Keratinocyte (primary cell): ENCODE results near the gene RAB3IL1. TPM values are rescaled to one million over a fixed set of nuclear protein-coding genes. Genes with fewer than 3 reads are reported as not detected.

Experiments used
- DNase-seq: peaks from one replicate; pipeline ENCODE4 v3.0.0-alpha.2; 2011; ENCODE audit warnings: low read depth, missing footprints, low spot score
- FAIRE-seq: peaks from 2 replicates; lab custom pipeline; 2011; peaks lifted over from hg19 to GRCh38; lab: Jason Lieb, UNC
- H2AFZ ChIP-seq: 2 replicates; pipeline ENCODE4 v1.6.0; 2012; ENCODE audit warnings: low read length, control low read depth, inconsistent platforms; ENCODE audit not compliant: control insufficient read depth
- H3K27ac ChIP-seq: 2 replicates; pipeline ENCODE4 v1.5.1; 2011; ENCODE audit warnings: low read length; ENCODE audit not compliant: control insufficient read depth, insufficient read depth
- H3K27me3 ChIP-seq: 3 replicates; pipeline ENCODE4 v1.6.0; 2011; ENCODE audit warnings: low read length; ENCODE audit not compliant: control insufficient read depth, insufficient read depth; ENCODE audit errors: extremely low read depth
- H3K36me3 ChIP-seq, 2 experiments: 2 replicates in 1 of 2; 3 replicates in 1 of 2; pipeline ENCODE4 v1.5.1; 2011; ENCODE audit warnings: low read length in 2 of 2, mild to moderate bottlenecking in 1 of 2; ENCODE audit not compliant: control insufficient read depth in 2 of 2, insufficient read depth in 2 of 2; ENCODE audit errors: extremely low read depth in 1 of 2
- H3K4me1 ChIP-seq: 3 replicates; pipeline ENCODE4 v1.5.1; 2011; ENCODE audit warnings: low read length; ENCODE audit not compliant: control insufficient read depth, insufficient read depth; ENCODE audit errors: extremely low read depth
- H3K4me2 ChIP-seq: 3 replicates; pipeline ENCODE4 v1.6.0; 2011; ENCODE audit warnings: low read depth, low read length; ENCODE audit not compliant: control insufficient read depth, insufficient read depth; ENCODE audit errors: extremely low read depth
- H3K4me3 ChIP-seq, 3 experiments: fragments of 200-600 bp in 1 of 3; sonication (generic) in 1 of 3; 2 replicates in 2 of 3; 3 replicates in 1 of 3; pipeline ENCODE4 v1.5.1; 2011 to 2016; ENCODE audit warnings: low read length in 3 of 3, mild to moderate bottlenecking in 3 of 3, control low read depth in 2 of 3, inconsistent platforms in 1 of 3, low read depth in 1 of 3, mixed read lengths in 1 of 3, mixed run types in 1 of 3, moderate library complexity in 1 of 3; ENCODE audit not compliant: control insufficient read depth in 2 of 3, insufficient read depth in 2 of 3; ENCODE audit errors: extremely low read depth in 1 of 3
- H3K79me2 ChIP-seq: 2 replicates; pipeline ENCODE4 v1.6.0; 2012; ENCODE audit warnings: low read length; ENCODE audit not compliant: control insufficient read depth, insufficient read depth
- H3K9ac ChIP-seq: 3 replicates; pipeline ENCODE4 v1.6.0; 2011; ENCODE audit warnings: low read length; ENCODE audit not compliant: control insufficient read depth, insufficient read depth; ENCODE audit errors: extremely low read depth
- H3K9me1 ChIP-seq: 3 replicates; pipeline ENCODE4 v1.6.0; 2011; ENCODE audit warnings: low read length; ENCODE audit not compliant: control insufficient read depth, insufficient read depth; ENCODE audit errors: extremely low read depth
- H3K9me3 ChIP-seq: 2 replicates; pipeline ENCODE4 v1.5.1; 2012; ENCODE audit warnings: low read depth, low read length; ENCODE audit not compliant: control insufficient read depth
- H4K20me1 ChIP-seq: 3 replicates; pipeline ENCODE4 v1.6.0; 2011; ENCODE audit warnings: low read length; ENCODE audit not compliant: control insufficient read depth, insufficient read depth; ENCODE audit errors: extremely low read depth
- EZH2 ChIP-seq: IDR thresholded peaks from one replicate; pipeline ENCODE4 v1.6.1; 2012; ENCODE audit warnings: inconsistent platforms, mild to moderate bottlenecking, low read length, moderate library complexity
- dilution Hi-C: fragments of 300-500 bp; cut with MboI; formaldehyde crosslinking; loops from one replicate; pipeline ENCODE4 v1.7.0; 2020; ENCODE audit warnings: low sequenced_read_pairs; ENCODE audit not compliant: extremely low pct_ligation_motif_present
- polyA plus RNA-seq, 5 experiments: library from polyadenylated mRNA; depleted of rRNA in 3 of 5; stranded (reverse) in 3 of 5; stranded (forward) in 1 of 5; unstranded in 1 of 5; fragments of >200 nt; gene quantifications; 1 replicate in 1 of 5; 2 replicates in 3 of 5; 3 replicates in 1 of 5; pipeline versions ENCODE4 v1.2.1 to v1.2.3, GENCODE V29; 2011 to 2012; ENCODE audit warnings: missing spikeins in 2 of 5, low read depth in 1 of 5, low replicate concordance in 1 of 5
- TF ChIP-seq, protein P1 (sequence below), 3 experiments: IDR thresholded peaks in 1 of 3; conservative IDR thresholded peaks in 1 of 3; optimal IDR thresholded peaks in 1 of 3; 2 replicates in 2 of 3; 3 replicates in 1 of 3; pipeline versions ENCODE3 to v1.5.1; 2011; ENCODE audit warnings: low read length in 3 of 3, mild to moderate bottlenecking in 3 of 3, moderate library complexity in 2 of 3, control low read depth in 1 of 3, inconsistent platforms in 1 of 3; ENCODE audit not compliant: insufficient read depth in 2 of 3; ENCODE audit errors: extremely low read depth in 1 of 3

The RAB3IL1 gene
- polyA plus RNA-seq, 1 donor (not counting 4 experiments of a cell fraction or from before 2014, with no cell fraction given), result 0.31 TPM

DNA sequence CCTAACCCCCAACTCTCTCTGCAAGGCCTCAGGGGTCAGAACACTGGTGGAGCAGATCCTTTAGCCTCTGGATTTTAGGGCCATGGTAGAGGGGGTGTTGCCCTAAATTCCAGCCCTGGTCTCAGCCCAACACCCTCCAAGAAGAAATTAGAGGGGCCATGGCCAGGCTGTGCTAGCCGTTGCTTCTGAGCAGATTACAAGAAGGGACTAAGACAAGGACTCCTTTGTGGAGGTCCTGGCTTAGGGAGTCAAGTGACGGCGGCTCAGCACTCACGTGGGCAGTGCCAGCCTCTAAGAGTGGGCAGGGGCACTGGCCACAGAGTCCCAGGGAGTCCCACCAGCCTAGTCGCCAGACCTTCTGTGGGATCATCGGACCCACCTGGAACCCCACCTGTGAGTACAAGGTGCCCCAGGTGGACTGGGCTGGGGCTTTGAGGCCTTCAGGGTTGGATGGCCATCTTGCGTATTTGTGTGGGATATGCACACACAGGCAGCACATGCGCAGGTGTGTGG, 32.7 kb upstream of the RAB3IL1 start, which contains the start of gene BEST1:
BEST1 (plus strand) TSS at position 317 of the 513 bp plus-strand sequence. CDS start 1,456 bp downstream, outside the sequence.
- H3K27ac ChIP-seq, result no peak within 1 kb of the TSS
- TF ChIP-seq EZH2, result no peak
- TF ChIP-seq, protein P1, sequence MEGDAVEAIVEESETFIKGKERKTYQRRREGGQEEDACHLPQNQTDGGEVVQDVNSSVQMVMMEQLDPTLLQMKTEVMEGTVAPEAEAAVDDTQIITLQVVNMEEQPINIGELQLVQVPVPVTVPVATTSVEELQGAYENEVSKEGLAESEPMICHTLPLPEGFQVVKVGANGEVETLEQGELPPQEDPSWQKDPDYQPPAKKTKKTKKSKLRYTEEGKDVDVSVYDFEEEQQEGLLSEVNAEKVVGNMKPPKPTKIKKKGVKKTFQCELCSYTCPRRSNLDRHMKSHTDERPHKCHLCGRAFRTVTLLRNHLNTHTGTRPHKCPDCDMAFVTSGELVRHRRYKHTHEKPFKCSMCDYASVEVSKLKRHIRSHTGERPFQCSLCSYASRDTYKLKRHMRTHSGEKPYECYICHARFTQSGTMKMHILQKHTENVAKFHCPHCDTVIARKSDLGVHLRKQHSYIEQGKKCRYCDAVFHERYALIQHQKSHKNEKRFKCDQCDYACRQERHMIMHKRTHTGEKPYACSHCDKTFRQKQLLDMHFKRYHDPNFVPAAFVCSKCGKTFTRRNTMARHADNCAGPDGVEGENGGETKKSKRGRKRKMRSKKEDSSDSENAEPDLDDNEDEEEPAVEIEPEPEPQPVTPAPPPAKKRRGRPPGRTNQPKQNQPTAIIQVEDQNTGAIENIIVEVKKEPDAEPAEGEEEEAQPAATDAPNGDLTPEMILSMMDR (optimal IDR thresholded peaks at IDR 0.05 in 1 of 3, IDR thresholded peaks at IDR 0.05 in 1 of 3, conservative IDR thresholded peaks at IDR 0.05 in 1 of 3; ENCODE audit: extremely low read depth in 1 of 3, insufficient read depth in 2 of 3, low read length in 3 of 3), result no peak
- no peaks in the 10 kb centered on the region for H3K79me2 ChIP-seq
- no peak within 1 kb of the TSS for H3K4me2 ChIP-seq
- H3K4me3 ChIP-seq, result no peak within 1 kb of the TSS
- no peaks in the 10 kb centered on the region for H4K20me1 ChIP-seq
- no peaks in the 10 kb centered on the region for H3K36me3 ChIP-seq
- no peaks in the 10 kb centered on the region for H3K9me3 ChIP-seq
- H3K9me1 ChIP-seq, result no peaks in the 10 kb centered on the region
- no peak within 1 kb of the TSS for H2AFZ ChIP-seq
- dilution Hi-C loops, result no loop called here
- DNase-seq (no peak), FAIRE-seq (no peak)
- peaks cover 6% of the 10 kb centered on the region for H3K27me3 ChIP-seq
- H3K4me1 ChIP-seq, result no peaks in the 10 kb centered on the region
- no peak within 1 kb of the TSS for H3K9ac ChIP-seq

DNA sequence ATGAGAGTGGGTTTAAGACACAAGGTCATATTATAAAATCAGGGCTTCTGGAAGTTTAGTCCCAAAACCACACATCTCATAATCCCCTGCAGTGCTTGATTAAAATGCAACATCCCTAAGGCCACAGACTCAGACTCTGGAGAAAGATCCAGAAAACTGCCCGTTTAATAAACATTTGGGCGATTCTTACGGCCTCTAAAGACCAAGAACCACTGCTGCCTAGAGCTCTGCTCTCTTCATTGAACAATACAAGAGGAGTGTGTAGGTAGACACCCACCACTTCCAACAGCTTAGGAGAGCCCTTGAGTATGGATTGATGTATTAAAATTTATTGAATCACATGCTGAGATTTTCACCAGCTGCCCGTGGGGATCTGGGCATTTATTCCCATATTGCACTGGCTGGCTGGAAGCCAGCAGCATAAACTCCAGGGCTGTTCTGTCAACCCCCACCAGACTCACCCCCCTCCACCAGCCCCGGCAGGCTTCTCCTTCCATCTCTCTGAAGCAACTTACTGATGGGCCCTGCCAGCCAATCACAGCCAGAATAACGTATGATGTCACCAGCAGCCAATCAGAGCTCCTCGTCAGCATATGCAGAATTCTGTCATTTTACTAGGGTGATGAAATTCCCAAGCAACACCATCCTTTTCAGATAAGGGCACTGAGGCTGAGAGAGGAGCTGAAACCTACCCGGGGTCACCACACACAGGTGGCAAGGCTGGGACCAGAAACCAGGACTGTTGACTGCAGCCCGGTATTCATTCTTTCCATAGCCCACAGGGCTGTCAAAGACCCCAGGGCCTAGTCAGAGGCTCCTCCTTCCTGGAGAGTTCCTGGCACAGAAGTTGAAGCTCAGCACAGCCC, 32.0 kb upstream of the RAB3IL1 start:
- no peak for TF ChIP-seq EZH2
- TF ChIP-seq, protein P1 (optimal IDR thresholded peaks at IDR 0.05 in 1 of 3, IDR thresholded peaks at IDR 0.05 in 1 of 3, conservative IDR thresholded peaks at IDR 0.05 in 1 of 3; ENCODE audit: extremely low read depth in 1 of 3, insufficient read depth in 2 of 3, low read length in 3 of 3), result no peak
- Histone ChIP-seq H4K20me1 (no peaks in the 10 kb centered on the region), H3K4me1 (no peaks in the 10 kb centered on the region), H3K27ac (no peak overlapping the region), H3K9ac (no peak overlapping the region), H3K36me3 (no peaks in the 10 kb centered on the region), H3K9me1 (no peaks in the 10 kb centered on the region), H3K79me2 (no peaks in the 10 kb centered on the region), H2AFZ (no peak overlapping the region), H3K9me3 (no peaks in the 10 kb centered on the region), H3K4me3 (no peak overlapping the region), H3K4me2 (no peak overlapping the region), H3K27me3 (peaks cover under 1% of the 10 kb centered on the region)
- DNase-seq (no peak), FAIRE-seq (no peak)
- dilution Hi-C loops, result no loop called here
